Suprapubic skin (tissue), 4 donors: ENCODE data around the gene TAF3. TPM values are rescaled to one million over a fixed set of nuclear protein-coding genes. Genes with fewer than 3 reads are reported as not detected.

Experiments
- DNase-seq, 2 donors: peaks; one replicate each; pipeline ENCODE4 v3.0.0-alpha.2; 2019; ENCODE audit warnings: low spot score in 2 of 2
- H3K27ac ChIP-seq: fragments of 200-600 bp; sonication (generic); one replicate; pipeline ENCODE4 v1.5.1; 2019
- H3K27me3 ChIP-seq: fragments of 200-600 bp; sonication (generic); one replicate; pipeline ENCODE4 v1.5.1; 2019
- H3K36me3 ChIP-seq: fragments of 200-600 bp; sonication (generic); one replicate; pipeline ENCODE4 v1.5.1; 2019
- H3K4me1 ChIP-seq: fragments of 200-600 bp; sonication (generic); one replicate; pipeline ENCODE4 v1.5.1; 2019
- H3K4me3 ChIP-seq: fragments of 200-600 bp; sonication (generic); one replicate; pipeline ENCODE4 v1.5.1; 2019; ENCODE audit warnings: mild to moderate bottlenecking
- H3K9me3 ChIP-seq: fragments of 200-600 bp; sonication (generic); one replicate; pipeline ENCODE4 v1.5.1; 2019
- EP300 ChIP-seq: sonication (generic); formaldehyde crosslinking; IDR thresholded peaks from one replicate; pipeline ENCODE4 v1.6.1; 2017; ENCODE audit warnings: antibody characterized with exemption
- POLR2A ChIP-seq, 2 donors: fragments of 450-650 bp; IDR thresholded peaks; one replicate each; pipeline ENCODE4 v1.6.1; 2017; ENCODE audit warnings: antibody characterized with exemption in 2 of 2, mild to moderate bottlenecking in 2 of 2, moderate library complexity in 2 of 2
- POLR2AphosphoS5 ChIP-seq, 3 donors: sonication (generic); formaldehyde crosslinking; IDR thresholded peaks; one replicate each; pipeline ENCODE4 v1.6.1; 2017; ENCODE audit warnings: antibody characterized with exemption in 3 of 3
- WGBS: methylation state at CpG from one replicate; pipeline ENCODE4 v1.1.5; 2018; 5-methylcytosine and 5-hydroxymethylcytosine counted together
- total RNA-seq, 4 donors: library from RNA; depleted of rRNA; stranded (reverse); fragments of >200 nt; gene quantifications; one replicate each; pipeline ENCODE4 v1.1.0, GENCODE V29; 2016
- TF ChIP-seq, protein P1 (sequence below), 2 donors: fragments of 200-600 bp in 1 of 2; fragments of 450-650 bp in 1 of 2; sonication (generic) in 1 of 2; IDR thresholded peaks; one replicate each; pipeline ENCODE4 v1.5.1; 2016 to 2019; ENCODE audit warnings: antibody characterized with exemption in 2 of 2, mild to moderate bottlenecking in 1 of 2, moderate library complexity in 1 of 2

Gene TAF3
- total RNA-seq, 4 donors from 2014 or later = 5.6 to 13.3 (median 10.3) TPM

DNA sequence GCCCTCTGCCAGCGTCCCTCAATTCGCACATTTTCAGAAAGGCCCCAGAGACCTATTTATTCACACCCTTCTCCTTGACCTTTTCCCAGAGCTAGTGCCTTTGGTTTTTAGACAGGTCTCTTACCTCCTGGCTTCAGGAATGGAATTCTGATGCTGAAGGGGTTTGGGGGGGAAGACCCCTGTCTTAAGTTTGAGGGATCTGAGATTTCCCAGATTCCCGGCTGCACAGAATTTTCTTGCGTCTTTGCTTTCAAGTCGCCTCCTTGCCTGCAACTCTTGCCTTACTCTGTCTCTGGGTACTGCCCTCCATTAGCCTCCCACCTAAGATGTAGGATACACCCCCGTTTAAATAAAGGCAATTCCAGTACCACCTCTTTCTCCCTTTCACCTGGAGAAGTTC is 238.1 kb downstream of the TAF3 start:
- Histone ChIP-seq H3K4me3 (peak overlapping the region; percentile 68), H3K27me3 (peaks cover 67% of the 10 kb centered on the region), H3K27ac (peak overlapping the region; percentile 90), H3K4me1 (peaks cover 66% of the 10 kb centered on the region), H3K36me3 (no peaks in the 10 kb centered on the region), H3K9me3 (no peaks in the 10 kb centered on the region)
- WGBS = 48% methylated on average over 6 of the region's 6 CpGs
- no peak for TF ChIP-seq EP300
- no peak for TF ChIP-seq POLR2AphosphoS5 (IDR thresholded peaks at IDR 0.05)
- TF ChIP-seq, protein P1, sequence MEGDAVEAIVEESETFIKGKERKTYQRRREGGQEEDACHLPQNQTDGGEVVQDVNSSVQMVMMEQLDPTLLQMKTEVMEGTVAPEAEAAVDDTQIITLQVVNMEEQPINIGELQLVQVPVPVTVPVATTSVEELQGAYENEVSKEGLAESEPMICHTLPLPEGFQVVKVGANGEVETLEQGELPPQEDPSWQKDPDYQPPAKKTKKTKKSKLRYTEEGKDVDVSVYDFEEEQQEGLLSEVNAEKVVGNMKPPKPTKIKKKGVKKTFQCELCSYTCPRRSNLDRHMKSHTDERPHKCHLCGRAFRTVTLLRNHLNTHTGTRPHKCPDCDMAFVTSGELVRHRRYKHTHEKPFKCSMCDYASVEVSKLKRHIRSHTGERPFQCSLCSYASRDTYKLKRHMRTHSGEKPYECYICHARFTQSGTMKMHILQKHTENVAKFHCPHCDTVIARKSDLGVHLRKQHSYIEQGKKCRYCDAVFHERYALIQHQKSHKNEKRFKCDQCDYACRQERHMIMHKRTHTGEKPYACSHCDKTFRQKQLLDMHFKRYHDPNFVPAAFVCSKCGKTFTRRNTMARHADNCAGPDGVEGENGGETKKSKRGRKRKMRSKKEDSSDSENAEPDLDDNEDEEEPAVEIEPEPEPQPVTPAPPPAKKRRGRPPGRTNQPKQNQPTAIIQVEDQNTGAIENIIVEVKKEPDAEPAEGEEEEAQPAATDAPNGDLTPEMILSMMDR (IDR thresholded peaks at IDR 0.05) = no peak
- no peak for TF ChIP-seq POLR2A (IDR thresholded peaks at IDR 0.05)
- peak in 1 of 2 donors; percentile 35 for DNase-seq

DNA sequence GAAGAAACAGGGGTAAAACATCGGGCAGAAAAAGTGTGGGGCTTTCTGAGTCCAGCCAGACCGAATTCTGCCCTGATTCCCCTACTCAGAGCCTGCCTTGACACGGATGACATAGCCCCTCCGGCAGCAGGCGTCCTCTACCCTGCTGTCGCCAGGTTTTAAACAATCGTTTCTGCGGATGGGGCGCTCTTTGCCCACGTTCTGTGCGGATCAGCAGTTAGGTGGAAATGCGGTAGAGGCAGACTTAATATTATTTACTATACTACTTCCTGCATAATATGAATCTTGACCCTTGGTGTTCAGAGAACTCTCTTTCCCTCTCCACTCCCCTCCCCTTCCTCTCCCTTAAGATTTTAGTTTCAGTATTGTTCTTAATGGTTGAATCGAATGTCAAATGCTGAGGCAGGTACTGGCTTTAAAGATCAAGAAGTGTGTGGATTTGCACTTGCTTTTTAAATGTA is 238.6 kb downstream of the TAF3 start:
- Histone ChIP-seq H3K27ac (peak overlapping the region; percentile 90), H3K36me3 (no peaks in the 10 kb centered on the region), H3K4me3 (peak overlapping the region; percentile 68), H3K27me3 (peaks cover 66% of the 10 kb centered on the region), H3K4me1 (peaks cover 65% of the 10 kb centered on the region), H3K9me3 (no peaks in the 10 kb centered on the region)
- DNase-seq = peak in 1 of 2 donors; percentile 52
- WGBS = 29% methylated on average over 13 of the region's 13 CpGs
- TF ChIP-seq, protein P1 (IDR thresholded peaks at IDR 0.05) = no peak
- no peak for TF ChIP-seq EP300

DNA sequence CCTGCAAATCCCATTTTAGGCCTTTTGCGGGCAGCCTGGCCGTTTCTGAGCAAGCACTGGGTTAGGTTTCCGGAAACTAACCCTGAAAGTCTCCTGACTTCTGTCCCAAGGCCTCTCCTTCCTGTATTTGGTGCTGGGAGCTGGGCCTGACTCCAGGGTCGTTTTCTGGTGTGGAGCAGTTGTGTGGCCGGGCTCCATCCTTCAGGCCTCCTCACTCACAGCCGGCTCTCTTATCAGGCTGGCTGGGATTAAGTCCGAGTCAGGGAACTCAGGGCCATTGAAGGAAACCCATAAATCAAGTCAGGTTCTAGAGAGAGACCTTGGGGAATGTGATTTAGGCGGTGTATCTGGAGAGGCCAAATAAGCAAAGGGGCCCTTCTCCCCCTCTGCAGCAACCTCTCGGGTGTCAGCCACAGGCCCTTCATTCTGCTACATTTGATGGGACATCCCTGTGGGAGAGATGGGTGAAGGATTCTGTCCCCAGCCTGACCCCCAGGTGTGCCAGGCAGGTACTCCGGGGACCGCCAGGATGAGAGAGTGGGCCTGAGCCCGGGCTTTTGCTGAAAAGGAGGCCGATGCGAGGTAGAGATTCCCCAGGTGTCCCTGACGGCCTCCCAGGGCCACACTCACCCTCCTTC is 239.4 kb downstream of the TAF3 start:
- 45% methylated on average over 13 of the region's 15 CpGs for WGBS
- Histone ChIP-seq H3K27me3 (peaks cover 58% of the 10 kb centered on the region), H3K9me3 (no peaks in the 10 kb centered on the region), H3K4me3 (peak overlapping the region; percentile 68), H3K27ac (peak overlapping the region; percentile 90), H3K36me3 (no peaks in the 10 kb centered on the region), H3K4me1 (peaks cover 66% of the 10 kb centered on the region)
- peak in 1 of 2 donors; percentile 48 for DNase-seq
- TF ChIP-seq POLR2A (IDR thresholded peaks at IDR 0.05) (no peak), POLR2AphosphoS5 (IDR thresholded peaks at IDR 0.05) (no peak), EP300 (no peak)
- TF ChIP-seq, protein P1 (IDR thresholded peaks at IDR 0.05) = no peak

DNA sequence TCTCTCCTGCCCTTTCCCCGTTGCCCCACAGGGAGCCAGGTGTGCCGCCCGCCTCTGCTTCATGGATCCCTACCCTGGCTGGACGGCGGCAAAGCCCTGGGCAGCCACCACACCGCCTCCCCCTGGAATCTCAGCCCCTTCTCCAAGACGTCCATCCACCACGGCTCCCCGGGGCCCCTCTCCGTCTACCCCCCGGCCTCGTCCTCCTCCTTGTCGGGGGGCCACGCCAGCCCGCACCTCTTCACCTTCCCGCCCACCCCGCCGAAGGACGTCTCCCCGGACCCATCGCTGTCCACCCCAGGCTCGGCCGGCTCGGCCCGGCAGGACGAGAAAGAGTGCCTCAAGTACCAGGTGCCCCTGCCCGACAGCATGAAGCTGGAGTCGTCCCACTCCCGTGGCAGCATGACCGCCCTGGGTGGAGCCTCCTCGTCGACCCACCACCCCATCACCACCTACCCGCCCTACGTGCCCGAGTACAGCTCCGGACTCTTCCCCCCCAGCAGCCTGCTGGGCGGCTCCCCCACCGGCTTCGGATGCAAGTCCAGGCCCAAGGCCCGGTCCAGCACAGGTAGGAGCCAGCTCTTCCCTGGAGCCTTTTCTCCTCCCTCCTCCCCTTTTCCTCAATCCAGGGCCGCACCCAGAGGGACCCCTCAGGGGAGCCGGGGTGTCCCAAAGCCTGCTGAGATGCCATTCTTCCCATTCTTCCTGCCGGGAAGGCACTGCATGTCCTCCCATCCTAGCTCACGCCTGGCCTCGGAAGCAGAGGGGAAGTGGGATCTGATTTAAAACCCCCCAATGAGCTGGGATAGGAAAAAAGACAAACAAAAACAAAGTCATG is 240.2 kb downstream of the TAF3 start:
- Histone ChIP-seq H3K4me3 (peak overlapping the region; percentile 68), H3K9me3 (no peaks in the 10 kb centered on the region), H3K27ac (peak overlapping the region; percentile 90), H3K4me1 (peaks cover 59% of the 10 kb centered on the region), H3K36me3 (no peaks in the 10 kb centered on the region), H3K27me3 (peaks cover 52% of the 10 kb centered on the region)
- peak in 1 of 2 donors; percentile 57 for DNase-seq
- TF ChIP-seq POLR2A (IDR thresholded peaks at IDR 0.05) (no peak), POLR2AphosphoS5 (IDR thresholded peaks at IDR 0.05) (no peak), EP300 (no peak)
- TF ChIP-seq, protein P1 (IDR thresholded peaks at IDR 0.05) = no peak
- WGBS = 53% methylated on average over 38 of the region's 45 CpGs
